OCI-LY7 (cell line): ENCODE data around the gene EPHA1. TPM values are rescaled to one million over a fixed set of nuclear protein-coding genes. Genes with fewer than 3 reads are reported as not detected.

Experiments used
- BruUV-seq: library from RNA; stranded (reverse); fragments of 400-500 nt; replicated peaks from 2 replicates; lab custom pipeline; 2021; lab: Mats Ljungman, UMichigan
- CTCF ChIA-PET: fragments of 300-600 bp; sonication (Branson Sonifier 250); formaldehyde crosslinking; loops from one replicate; lab custom pipeline; 2022; ENCODE audit warnings: antibody characterized with exemption; ENCODE audit not compliant: unreplicated experiment; lab: Charles Lee
- POLR2A ChIA-PET: fragments of 300-600 bp; sonication (Branson Sonifier 250); formaldehyde crosslinking; loops from one replicate; lab custom pipeline; 2022; ENCODE audit warnings: antibody characterized with exemption; lab: Charles Lee
- DNase-seq: peaks from one replicate; pipeline ENCODE4 v3.0.0-alpha.2; 2015; ENCODE audit warnings: low spot score
- H2AFZ ChIP-seq: fragments of 200-600 bp; sonication (generic), shearing (Covaris generic); 2 replicates; pipeline ENCODE4 v1.6.1; 2014; ENCODE audit warnings: mild to moderate bottlenecking, antibody characterized with exemption, low read length, moderate library complexity
- H3K27ac ChIP-seq: fragments of 200-600 bp; sonication (generic); 2 replicates; pipeline ENCODE4 v1.5.1; 2014; ENCODE audit warnings: mixed run types, low read depth, mild to moderate bottlenecking, moderate library complexity, low read length, inconsistent platforms; ENCODE audit not compliant: poor library complexity, severe bottlenecking
- H3K36me3 ChIP-seq: fragments of 200-600 bp; sonication (generic); 2 replicates; pipeline ENCODE4 v1.6.1; 2014; ENCODE audit warnings: mild to moderate bottlenecking, antibody characterized with exemption, low read length, moderate library complexity, mixed read lengths; ENCODE audit not compliant: insufficient read depth
- H3K4me1 ChIP-seq: fragments of 200-600 bp; sonication (generic); 2 replicates; pipeline ENCODE4 v1.5.1; 2014; ENCODE audit warnings: mild to moderate bottlenecking, low read length; ENCODE audit not compliant: insufficient read depth, poor library complexity, severe bottlenecking
- H3K4me2 ChIP-seq: fragments of 200-600 bp; sonication (generic); 2 replicates; pipeline ENCODE4 v1.6.1; 2014; ENCODE audit warnings: mild to moderate bottlenecking, low read length
- H3K4me3 ChIP-seq: fragments of 200-600 bp; sonication (generic); 2 replicates; pipeline ENCODE4 v1.5.1; 2014; ENCODE audit warnings: mild to moderate bottlenecking, low read depth, low read length; ENCODE audit not compliant: poor library complexity, severe bottlenecking
- H3K79me2 ChIP-seq: fragments of 200-600 bp; sonication (generic); 2 replicates; pipeline ENCODE4 v1.6.1; 2016; ENCODE audit warnings: low read depth, mild to moderate bottlenecking, low read length, moderate library complexity, mixed read lengths; ENCODE audit not compliant: insufficient read depth
- H3K9me2 ChIP-seq: fragments of 200-600 bp; sonication (generic); 2 replicates; pipeline ENCODE4 v1.6.1; 2016; ENCODE audit warnings: mild to moderate bottlenecking, low read length, mixed read lengths; ENCODE audit not compliant: insufficient read depth
- H3K9me3 ChIP-seq: fragments of 200-600 bp; sonication (generic); 2 replicates; pipeline ENCODE4 v1.6.1; 2014; ENCODE audit warnings: mild to moderate bottlenecking, mixed run types, low read length, mixed read lengths
- H4K20me1 ChIP-seq: fragments of 200-600 bp; sonication (generic); 2 replicates; pipeline ENCODE4 v1.6.1; 2014; ENCODE audit warnings: mild to moderate bottlenecking, antibody characterized with exemption, low read length, moderate library complexity, mixed read lengths; ENCODE audit not compliant: insufficient read depth
- CTCF ChIP-seq: fragments of 200-600 bp; sonication (generic); conservative IDR thresholded peaks from 2 replicates; pipeline ENCODE4 v1.5.1; 2014; ENCODE audit warnings: mild to moderate bottlenecking, antibody characterized with exemption, low read length, moderate library complexity, mixed read lengths
- EZH2phosphoT487 ChIP-seq: fragments of 200-600 bp; sonication (generic); IDR thresholded peaks from 2 replicates; pipeline ENCODE4 v1.6.1; 2018; ENCODE audit warnings: low read depth, borderline replicate concordance, mild to moderate bottlenecking, mixed run types, antibody characterized with exemption, low read length, moderate library complexity, mixed read lengths
- intact Hi-C: fragments of 100-400 bp; cut with micrococcal nuclease; formaldehyde crosslinking; loops from one replicate; pipeline ENCODE4 v1.10.0; 2022; ENCODE audit not compliant: unreplicated experiment
- total RNA-seq, 2 experiments: library from RNA; depleted of rRNA in 1 of 2; stranded (reverse); fragments of >200 nt in 1 of 2; shearing (Covaris generic) in 1 of 2; gene quantifications; 2 replicates each; pipeline ENCODE4 v1.2.3, GENCODE V29; 2014 to 2022

The EPHA1 gene
- total RNA-seq, 2 experiments from 2014 or later = not detected

DNA sequence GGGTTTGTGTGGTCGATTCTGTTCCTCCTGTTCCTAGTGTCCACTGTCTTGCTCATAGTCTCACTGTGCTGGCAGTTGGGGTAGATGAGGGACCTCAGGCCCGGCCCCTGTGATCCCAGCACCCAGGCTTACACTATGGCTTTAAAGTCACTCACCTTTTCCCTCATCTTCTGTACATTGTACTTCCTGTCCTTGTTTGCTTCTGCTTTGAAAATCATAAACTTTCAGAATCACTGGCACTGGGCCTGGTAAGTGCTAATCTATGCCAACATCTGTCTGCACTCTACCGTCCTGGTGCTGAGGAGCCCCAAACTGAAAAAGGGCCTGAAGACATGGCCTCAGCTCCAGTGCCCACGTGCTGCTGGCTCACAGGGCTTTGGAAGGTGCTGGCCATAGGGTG lies 28.9 kb upstream of the EPHA1 start:
- H2AFZ ChIP-seq = no peak overlapping the region
- no peaks in the 10 kb centered on the region for H3K9me2 ChIP-seq
- intact Hi-C loops = no loop called here
- BruUV-seq = no TSS peak
- no peak overlapping the region for H3K4me3 ChIP-seq
- DNase-seq = no peak
- TF ChIP-seq EZH2phosphoT487 (no peak), CTCF (no peak)
- H3K79me2 ChIP-seq = no peaks in the 10 kb centered on the region
- H3K4me2 ChIP-seq = no peak overlapping the region
- CTCF ChIA-PET = no interaction called here
- H4K20me1 ChIP-seq = no peaks in the 10 kb centered on the region
- POLR2A ChIA-PET = no interaction called here
- H3K4me1 ChIP-seq = no peaks in the 10 kb centered on the region
- H3K9me3 ChIP-seq = no peaks in the 10 kb centered on the region
- H3K36me3 ChIP-seq = no peaks in the 10 kb centered on the region
- H3K27ac ChIP-seq = no peak overlapping the region

DNA sequence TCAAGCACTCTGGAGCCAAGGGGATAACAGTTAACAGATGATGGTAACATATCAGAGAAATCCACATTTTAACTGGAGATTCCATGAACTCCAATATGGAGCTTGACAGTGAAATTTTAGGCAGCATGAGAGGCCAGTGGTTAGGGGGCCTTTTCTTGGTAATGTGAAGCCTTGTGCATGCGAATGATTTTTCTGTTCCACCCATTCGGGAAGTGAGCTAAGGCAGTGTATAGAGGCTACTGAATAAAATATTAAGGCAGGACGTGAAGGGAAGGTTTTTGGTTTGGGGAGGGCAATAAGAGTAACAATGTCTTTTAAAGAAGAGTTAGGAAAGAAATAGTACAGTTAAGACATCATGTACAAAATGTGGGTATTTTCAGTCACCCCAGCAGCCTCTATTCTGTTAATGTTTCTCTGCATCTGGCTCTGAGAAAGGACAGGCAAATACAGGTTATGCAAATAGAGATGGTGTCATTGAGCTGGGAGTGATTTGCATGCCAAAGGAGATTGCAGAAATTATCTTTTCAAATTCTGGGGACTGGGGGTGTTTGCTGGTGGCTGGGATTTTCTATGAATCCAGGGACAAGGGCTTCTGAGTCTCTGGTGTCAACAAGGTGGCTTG lies 27.8 kb upstream of the EPHA1 start:
- Histone ChIP-seq H3K36me3 (no peaks in the 10 kb centered on the region), H3K4me2 (no peak overlapping the region), H4K20me1 (no peaks in the 10 kb centered on the region), H3K79me2 (no peaks in the 10 kb centered on the region), H3K4me1 (no peaks in the 10 kb centered on the region), H3K9me2 (no peaks in the 10 kb centered on the region), H3K4me3 (no peak overlapping the region), H3K9me3 (no peaks in the 10 kb centered on the region), H3K27ac (no peak overlapping the region), H2AFZ (no peak overlapping the region)
- ChIA-PET CTCF (no interaction called here), POLR2A (interaction anchor here (0.5 kb wide), 1 partner anchor 110 kb away, joined by 3 read pairs; no protein-coding TSS in a partner anchor)
- TF ChIP-seq EZH2phosphoT487 (no peak), CTCF (no peak)
- intact Hi-C loops = no loop called here
- BruUV-seq = no TSS peak
- DNase-seq = no peak

DNA sequence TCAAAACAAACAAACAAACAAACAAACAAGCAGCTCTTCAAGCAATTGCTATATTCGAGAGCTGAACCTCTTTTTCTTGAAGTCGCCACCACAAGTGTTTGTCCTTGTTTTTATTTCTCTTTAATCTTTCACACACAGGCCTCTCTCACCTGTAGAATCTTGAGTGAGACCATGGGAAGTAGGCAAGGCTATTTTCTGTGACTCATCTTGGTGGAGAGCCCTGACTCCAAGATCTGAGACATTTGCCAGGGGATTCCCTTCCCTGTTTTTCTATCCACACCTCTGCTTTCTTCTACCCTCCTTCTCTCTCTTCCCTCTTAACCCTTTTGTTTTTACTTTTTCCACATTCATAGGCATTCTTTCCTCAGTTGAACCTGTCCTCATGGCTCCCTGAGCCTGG lies 26.6 kb upstream of the EPHA1 start:
- BruUV-seq = no TSS peak
- Histone ChIP-seq H2AFZ (no peak overlapping the region), H3K4me2 (no peak overlapping the region), H3K36me3 (no peaks in the 10 kb centered on the region), H3K4me3 (no peak overlapping the region), H3K4me1 (no peaks in the 10 kb centered on the region), H3K9me2 (no peaks in the 10 kb centered on the region), H3K9me3 (no peaks in the 10 kb centered on the region), H3K27ac (no peak overlapping the region), H3K79me2 (no peaks in the 10 kb centered on the region), H4K20me1 (no peaks in the 10 kb centered on the region)
- DNase-seq = no peak
- TF ChIP-seq EZH2phosphoT487 = no peak
- TF ChIP-seq CTCF = no peak
- intact Hi-C loops = no loop called here
- ChIA-PET POLR2A (no interaction called here), CTCF (no interaction called here)
